GM13976 (cell line): Measurements from ENCODE around the gene TRPV3.
"Not testable (repeated sequence)": the region's sequence is repeated elsewhere in the genome, so short reads cannot be mapped to it uniquely, and the experiment has no call there.

Source experiments
- DNase-seq: peaks from one replicate; pipeline ENCODE4 v3.0.0; 2012; ENCODE audit warnings: low spot score
- in situ Hi-C: fragments of 300-500 bp; cut with MboI; formaldehyde crosslinking; loops from one replicate; pipeline ENCODE4 v1.12.0; 2022; ENCODE audit warnings: low sequenced_read_pairs, mixed read lengths, inconsistent platforms; ENCODE audit not compliant: unreplicated experiment
- TF ChIP-seq, protein P1 (sequence below): IDR thresholded peaks from 2 replicates; pipeline ENCODE4 v1.5.1; 2012; ENCODE audit warnings: borderline replicate concordance, mild to moderate bottlenecking; ENCODE audit not compliant: insufficient read depth; ENCODE audit errors: extremely low read depth, missing control alignments, control extremely low read depth

TRPV3 gene

DNA sequence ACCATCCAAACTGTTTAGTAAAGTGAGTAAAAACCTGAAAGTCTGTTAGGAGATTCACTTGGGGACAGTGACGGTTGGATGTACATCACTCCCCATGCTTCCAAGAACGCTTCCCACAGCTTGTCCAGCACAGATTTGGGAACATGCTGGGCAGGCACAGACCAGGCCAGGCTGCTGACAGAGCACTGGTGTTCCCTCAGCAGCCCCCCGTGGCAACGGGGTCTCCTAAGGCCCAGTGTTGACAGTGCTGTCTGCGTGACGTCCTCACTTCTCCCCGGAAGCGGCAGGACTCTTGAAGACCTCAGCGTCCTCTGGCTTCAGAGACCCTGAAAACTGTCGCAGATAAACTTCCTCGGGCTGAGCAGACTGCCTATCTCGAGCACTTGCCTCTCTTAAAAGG, 8.9 kb upstream of the TRPV3 start:
- DNase-seq = no peak
- TF ChIP-seq, protein P1, sequence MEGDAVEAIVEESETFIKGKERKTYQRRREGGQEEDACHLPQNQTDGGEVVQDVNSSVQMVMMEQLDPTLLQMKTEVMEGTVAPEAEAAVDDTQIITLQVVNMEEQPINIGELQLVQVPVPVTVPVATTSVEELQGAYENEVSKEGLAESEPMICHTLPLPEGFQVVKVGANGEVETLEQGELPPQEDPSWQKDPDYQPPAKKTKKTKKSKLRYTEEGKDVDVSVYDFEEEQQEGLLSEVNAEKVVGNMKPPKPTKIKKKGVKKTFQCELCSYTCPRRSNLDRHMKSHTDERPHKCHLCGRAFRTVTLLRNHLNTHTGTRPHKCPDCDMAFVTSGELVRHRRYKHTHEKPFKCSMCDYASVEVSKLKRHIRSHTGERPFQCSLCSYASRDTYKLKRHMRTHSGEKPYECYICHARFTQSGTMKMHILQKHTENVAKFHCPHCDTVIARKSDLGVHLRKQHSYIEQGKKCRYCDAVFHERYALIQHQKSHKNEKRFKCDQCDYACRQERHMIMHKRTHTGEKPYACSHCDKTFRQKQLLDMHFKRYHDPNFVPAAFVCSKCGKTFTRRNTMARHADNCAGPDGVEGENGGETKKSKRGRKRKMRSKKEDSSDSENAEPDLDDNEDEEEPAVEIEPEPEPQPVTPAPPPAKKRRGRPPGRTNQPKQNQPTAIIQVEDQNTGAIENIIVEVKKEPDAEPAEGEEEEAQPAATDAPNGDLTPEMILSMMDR = no peak
- in situ Hi-C loops = no loop called here

DNA sequence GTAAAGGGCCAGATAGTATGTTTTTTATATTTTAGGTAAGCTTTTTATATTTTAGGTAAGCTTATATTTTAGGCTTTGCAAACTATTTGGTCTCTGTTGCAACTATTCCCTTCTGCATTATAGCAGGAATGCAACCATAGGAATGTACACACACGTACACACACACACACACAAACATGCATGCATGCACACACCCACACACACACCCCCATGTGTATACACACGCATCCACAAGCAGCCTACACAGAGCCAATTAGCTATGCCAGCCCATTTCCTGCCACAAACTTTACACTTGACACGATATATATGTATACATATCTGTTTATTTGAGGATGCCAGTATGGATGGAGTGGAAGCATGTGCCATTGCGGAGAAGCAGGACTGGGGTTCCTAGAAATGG, 7.5 kb upstream of the TRPV3 start:
- no peak for DNase-seq
- TF ChIP-seq, protein P1 = no peak
- in situ Hi-C loops = no loop called here

DNA sequence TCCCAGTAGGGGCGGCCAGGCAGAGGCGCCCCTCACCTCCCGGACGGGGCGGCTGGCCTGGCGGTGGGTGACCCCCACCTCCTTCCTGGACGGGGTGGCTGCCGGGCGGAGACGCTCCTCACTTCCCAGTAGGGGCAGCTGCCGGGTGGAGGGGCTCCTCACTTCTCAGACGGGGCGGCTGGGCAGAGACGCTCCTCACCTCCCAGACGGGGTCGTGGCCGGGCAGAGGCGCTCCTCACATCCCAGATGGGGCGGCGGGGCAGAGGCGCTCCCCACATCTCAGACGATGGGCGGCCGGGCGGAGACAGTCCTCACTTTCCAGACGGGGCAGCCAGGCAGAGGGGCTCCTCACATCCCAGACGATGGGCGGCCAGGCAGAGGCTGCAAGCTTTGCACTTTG, 6.6 kb upstream of the TRPV3 start:
- in situ Hi-C loops, DNase-seq: not testable (repeated sequence)

DNA sequence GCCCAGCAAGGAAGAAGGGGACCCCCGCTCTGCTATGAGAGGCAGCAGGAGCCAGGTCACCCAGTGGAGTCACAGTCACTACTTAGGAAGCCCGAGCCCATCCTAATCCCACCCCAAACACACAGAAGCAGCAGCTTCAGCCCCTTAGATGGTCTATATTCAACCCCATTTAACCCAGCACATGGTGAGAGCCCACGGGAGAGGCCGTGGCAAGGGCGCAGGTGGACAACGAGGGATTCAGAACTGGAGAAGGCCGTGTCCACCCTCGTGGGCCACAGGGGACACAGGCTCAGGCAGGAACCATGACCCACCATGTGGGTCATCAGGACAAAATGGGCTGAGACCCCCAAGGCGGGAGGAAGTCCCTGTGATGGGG, 1.6 kb upstream of the TRPV3 start:
- TF ChIP-seq, protein P1 = no peak
- in situ Hi-C loops = no loop called here
- no peak for DNase-seq

DNA sequence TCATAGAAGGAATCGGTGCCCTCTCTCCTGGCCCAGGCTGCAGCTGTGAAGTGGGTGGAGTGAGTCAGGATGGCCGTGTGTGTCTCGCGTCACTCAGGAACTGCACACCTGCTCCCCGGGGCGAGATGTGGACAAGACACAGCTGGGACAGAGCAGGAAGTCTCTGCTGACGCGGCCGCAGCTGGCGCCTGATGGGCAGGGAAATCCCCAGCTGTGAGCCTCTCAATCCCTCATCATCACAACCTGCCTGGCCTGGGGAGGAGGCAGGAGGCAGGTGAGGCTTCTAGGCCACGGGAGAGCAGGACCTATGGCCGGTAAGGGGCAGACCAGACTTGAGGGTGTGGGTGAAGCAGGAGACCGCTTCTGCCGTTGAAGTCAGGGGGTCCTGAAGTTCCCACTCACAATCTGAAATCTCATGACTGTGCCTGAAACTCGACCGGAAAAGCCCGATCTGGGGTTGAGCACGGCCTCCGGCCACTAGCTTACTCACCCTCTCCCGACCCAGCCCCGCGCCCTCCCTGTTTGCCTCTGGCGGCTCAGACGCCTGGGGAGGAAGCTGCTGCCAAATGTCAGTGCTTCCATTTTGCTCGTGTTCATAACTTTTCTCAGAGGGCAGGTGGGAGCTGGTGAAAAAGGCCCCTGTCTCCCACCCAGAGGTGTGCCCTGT, 1.1 kb upstream of the TRPV3 start:
- peak; percentile 92 for DNase-seq
- TF ChIP-seq, protein P1 = no peak
- in situ Hi-C loops = no loop called here

DNA sequence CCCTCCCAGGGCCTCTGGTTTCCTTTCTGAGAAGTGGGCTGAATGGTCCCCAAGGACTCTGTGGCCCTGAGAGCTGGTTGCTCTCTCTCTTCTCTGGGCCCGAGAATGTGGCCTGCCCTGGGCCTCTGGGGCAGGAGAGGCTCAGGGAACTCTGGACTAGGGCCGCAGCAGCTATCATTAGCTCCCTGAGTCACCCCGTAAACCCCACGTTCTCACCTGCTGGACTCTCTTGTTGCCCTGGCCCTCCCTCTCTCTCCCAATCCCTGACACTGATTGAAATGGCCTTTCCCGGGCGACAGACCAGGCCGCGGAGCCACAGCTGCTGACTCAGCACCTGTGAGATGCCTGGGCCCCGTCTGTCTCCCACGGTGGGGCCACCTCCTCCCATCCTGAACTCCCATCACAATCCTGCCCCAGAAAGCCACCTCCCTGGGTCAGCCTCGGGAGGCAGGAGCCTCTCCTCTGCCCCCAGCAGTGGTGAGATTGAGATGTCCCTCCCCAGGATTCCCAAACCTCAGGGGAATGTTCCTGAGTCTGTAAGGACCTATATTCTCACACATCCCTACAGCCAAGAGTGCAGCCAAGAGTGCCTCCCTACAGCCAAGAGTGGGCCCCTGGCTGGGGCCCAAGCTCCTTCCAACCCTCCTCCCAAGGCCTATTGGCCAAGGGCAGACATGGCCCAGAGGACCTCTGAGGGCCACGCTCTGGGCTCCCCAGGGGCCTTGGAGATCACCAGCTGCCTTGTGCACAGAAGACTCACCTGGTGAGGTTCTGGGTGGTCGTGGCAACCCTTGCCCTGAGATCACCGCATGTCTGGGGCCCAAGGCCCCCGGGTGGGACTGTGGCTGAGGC, 470 bp downstream of the TRPV3 start:
- in situ Hi-C loops = no loop called here
- peak; percentile 65 for DNase-seq
- TF ChIP-seq, protein P1 = no peak

DNA sequence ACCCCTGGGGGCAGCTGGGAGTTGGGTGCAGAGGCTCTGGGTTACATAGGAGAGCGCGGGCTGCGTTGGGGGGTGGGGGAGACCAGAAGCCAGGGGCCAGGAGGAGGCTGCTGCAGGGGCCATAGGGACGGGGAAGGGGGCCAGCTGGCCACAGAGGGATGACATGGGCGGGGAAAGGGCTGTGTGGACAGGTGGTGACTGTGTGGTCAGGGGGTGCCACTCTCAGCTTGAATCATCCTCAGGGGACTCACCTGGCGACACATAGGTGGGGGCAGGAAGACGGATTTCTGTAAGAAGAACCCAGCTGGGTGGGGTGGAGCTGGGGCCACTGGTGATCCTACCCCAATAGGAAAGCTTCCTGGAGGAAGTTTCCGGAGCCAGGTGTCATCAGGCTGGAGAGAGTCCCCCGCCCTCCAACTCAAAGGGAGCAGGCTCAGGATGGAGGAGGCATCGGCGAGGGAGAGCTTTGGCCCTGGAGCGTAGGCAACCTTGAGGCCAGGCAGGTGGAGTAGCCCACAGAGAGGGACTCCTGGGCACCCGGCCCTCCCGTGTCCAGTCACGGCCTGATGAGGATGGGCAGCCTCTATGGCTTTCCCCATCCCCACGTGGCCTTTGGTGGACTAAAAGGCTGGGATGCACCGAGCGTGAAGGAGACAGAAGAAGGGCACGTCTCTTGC, 1.2 kb downstream of the TRPV3 start:
- in situ Hi-C loops = no loop called here
- TF ChIP-seq, protein P1 = no peak
- DNase-seq = no peak
